ENCODE data around the gene PROS1. TPM values are rescaled to one million over a fixed set of nuclear protein-coding genes. Genes with fewer than 3 reads are reported as not detected.

Gene PROS1
- 6.0 and 6.6 TPM in 2 replicates for total RNA-seq (2014; rRNA removed; shearing (Covaris generic))

DNA sequence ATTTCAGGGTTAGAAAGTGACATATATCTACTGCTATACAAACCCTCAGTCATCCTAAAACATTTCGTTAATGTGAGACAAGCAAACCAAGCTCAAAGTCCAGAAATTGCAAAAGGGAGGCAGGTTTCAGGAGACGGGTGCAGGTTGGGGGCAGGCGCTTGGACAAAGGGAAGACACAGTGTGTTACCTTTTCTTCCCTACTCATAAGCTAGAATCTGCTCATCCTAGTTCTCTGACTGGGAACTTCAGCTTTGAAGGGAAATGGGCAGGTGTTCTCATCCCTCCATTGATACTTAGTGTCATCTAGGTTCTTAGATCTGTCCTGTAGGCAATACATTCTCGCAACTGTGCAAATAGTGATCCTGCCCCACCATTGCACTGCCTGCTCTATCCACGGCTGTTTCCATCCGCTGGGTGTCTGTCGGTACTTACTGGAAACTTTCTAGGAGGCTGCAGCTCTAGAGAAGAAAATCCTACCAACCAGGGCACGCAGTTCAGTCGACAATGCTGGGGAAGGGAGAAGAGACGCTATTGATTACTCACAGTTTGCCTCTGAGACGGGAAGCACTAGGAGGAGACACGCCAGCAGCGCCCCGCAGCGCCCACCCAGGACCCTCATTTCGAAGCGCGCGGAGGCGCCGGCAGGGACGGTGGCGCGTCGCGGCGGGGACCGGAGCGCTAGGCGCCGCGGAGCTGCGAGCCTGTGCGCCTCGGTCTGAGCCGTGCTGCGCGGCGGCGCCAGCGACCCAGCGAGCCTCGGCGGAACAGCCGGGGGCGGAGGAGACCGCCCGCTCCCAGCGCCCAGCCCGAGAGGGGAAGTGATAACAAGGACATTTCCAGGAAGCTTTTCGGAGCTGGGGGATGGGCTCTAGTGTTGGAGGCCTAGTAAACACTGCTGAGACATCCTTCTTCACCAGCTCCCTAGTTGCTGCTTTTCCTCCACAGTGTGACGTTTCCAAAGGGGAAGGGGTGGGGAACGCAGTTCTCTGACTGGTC lies at the start of gene PROS1:
PROS1 (minus strand) TSS at position 766 of the 996 bp plus-strand sequence; CDS start at position 619, 147 bp downstream.

DNA sequence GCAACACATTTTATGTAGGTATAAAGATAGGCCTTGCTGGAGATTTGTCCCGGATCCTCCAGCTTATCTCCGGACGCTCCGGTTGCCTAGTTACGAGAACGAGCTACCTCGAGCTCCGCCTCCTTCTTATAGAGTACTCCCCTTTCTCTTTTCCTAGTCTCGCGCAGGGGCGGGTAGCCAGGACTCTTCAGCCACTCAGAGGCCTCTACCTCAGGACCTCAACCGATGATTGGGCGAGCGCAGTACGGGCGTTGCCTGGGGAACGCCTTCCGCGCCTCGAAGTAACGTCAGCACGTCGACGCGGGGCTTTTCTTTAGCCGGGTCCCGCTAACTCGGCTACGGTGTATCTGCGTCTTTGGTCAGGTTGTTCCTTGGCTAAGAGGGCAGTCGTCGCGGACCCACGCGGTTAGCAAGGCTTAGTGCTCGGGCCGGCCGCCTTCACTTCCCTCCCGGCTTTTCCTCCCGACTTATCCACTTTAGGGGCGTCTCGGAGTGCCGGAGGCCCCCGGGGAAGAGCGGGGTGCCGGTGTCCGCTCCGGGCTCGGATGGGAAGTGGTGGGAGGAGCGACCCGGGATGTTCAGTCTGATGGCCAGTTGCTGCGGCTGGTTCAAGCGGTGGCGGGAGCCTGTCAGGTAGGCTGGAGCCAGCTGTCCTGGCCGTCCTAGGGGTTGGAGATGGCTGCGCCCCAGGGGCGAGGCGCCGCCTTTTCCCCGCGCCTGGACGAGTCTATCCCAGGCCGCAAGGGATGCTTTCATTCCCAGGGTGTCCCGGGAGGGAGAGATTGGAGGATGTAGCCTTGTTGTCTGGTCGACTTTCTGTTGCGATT lies 6.4 kb upstream of the PROS1 start, which contains the start of gene ARL13B:
ARL13B (plus strand) TSS at position 306 of the 827 bp plus-strand sequence; CDS start at position 575, 269 bp downstream.

Small RNAs within 50 kb of the gene (small RNA-seq; reads per million reads assigned to genes)
- not detected for gene RF00019
- gene RNU6-488P, result not detected
- gene RNU6-511P, result not detected

Other genes with a start within 250 kb of the PROS1 start
- 19.5 and 22.5 TPM in 2 replicates for gene ARL13B, start 6.3 kb upstream of the PROS1 start, total RNA-seq (2014; rRNA removed; shearing (Covaris generic))
- 0.30 TPM in 1 of 2 replicates, not detected in the other for gene STX19, start 54.7 kb upstream of the PROS1 start, total RNA-seq (2014; rRNA removed; shearing (Covaris generic))
- gene DHFR2, start 89.0 kb upstream of the PROS1 start, total RNA-seq (2014; rRNA removed; shearing (Covaris generic)), result 3.8 and 6.0 TPM in 2 replicates
- gene NSUN3, start 89.2 kb upstream of the PROS1 start, total RNA-seq (2014; rRNA removed; shearing (Covaris generic)), result 10.0 and 15.3 TPM in 2 replicates

All from A375 (cell line).